Panc1 (cell line): ENCODE data around the gene EXOSC7.

ENCODE experiments used
- POLR2AphosphoS5 ChIP-seq: IDR thresholded peaks from 2 replicates; pipeline ENCODE4 v1.6.1; 2012; ENCODE audit warnings: mild to moderate bottlenecking, low read depth, low read length, moderate library complexity
- REST ChIP-seq, 2 experiments: IDR thresholded peaks; 2 replicates each; pipeline ENCODE4 v1.6.1; 2011 to 2012; ENCODE audit warnings: low read depth in 2 of 2, control low read depth in 1 of 2, low read length in 1 of 2, mild to moderate bottlenecking in 1 of 2, moderate library complexity in 1 of 2; ENCODE audit not compliant: insufficient read depth in 1 of 2
- SIN3A ChIP-seq: IDR thresholded peaks from 2 replicates; pipeline ENCODE4 v1.6.1; 2012; ENCODE audit warnings: low read depth, mild to moderate bottlenecking, low read length, moderate library complexity, borderline replicate concordance; ENCODE audit not compliant: insufficient read depth
- TCF7L2 ChIP-seq: IDR thresholded peaks from 2 replicates; pipeline ENCODE4 v1.6.1; 2011; ENCODE audit warnings: mild to moderate bottlenecking, low read depth, low read length, inconsistent platforms
- TF ChIP-seq, protein P1 (sequence below): fragments of 450-650 bp; IDR thresholded peaks from 2 replicates; pipeline ENCODE4 v1.5.1; 2017; ENCODE audit warnings: mild to moderate bottlenecking

DNA sequence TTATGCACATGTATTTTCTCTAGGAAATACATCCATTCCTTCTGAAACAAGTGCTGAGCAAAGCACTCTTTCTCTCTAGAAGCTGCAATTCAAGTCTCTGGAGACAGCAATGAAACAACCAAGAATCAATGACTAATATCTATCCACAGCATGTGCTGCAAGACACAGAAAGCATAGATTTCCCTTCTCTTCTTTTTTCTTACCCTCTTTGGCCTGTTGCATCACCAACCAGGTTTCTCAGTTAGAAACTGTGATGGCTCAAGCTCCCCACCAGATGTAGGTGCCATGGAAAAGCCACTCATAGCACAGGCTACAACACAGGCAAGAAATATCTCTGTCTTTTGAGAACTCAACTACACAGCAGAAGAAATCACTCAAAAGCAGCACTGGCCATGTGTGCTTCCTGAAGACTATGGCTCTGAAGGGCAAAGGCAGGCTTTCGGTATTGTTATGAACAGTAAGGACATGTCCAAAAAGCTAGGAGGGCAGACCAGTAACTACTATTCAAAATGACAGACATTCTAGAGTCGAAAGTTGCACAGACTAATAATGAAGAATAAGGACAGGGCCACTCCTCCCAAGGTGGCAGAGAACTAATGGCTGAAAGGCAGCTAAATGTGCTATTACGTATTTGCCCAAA, 15.5 kb upstream of the EXOSC7 start:
- TF ChIP-seq, protein P1, sequence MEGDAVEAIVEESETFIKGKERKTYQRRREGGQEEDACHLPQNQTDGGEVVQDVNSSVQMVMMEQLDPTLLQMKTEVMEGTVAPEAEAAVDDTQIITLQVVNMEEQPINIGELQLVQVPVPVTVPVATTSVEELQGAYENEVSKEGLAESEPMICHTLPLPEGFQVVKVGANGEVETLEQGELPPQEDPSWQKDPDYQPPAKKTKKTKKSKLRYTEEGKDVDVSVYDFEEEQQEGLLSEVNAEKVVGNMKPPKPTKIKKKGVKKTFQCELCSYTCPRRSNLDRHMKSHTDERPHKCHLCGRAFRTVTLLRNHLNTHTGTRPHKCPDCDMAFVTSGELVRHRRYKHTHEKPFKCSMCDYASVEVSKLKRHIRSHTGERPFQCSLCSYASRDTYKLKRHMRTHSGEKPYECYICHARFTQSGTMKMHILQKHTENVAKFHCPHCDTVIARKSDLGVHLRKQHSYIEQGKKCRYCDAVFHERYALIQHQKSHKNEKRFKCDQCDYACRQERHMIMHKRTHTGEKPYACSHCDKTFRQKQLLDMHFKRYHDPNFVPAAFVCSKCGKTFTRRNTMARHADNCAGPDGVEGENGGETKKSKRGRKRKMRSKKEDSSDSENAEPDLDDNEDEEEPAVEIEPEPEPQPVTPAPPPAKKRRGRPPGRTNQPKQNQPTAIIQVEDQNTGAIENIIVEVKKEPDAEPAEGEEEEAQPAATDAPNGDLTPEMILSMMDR, result no peak
- TF ChIP-seq SIN3A (no peak), REST (IDR thresholded peaks at IDR 0.05; ENCODE audit: insufficient read depth in 1 of 2, low read depth in 2 of 2, low read length in 1 of 2) (no peak), POLR2AphosphoS5 (no peak), TCF7L2 (no peak)
